GM19328 (cell line): ENCODE data around the gene RALGPS1.

Experiments used
- ATAC-seq: cut with Tn5 transposase; IDR thresholded peaks from one replicate; pipeline ENCODE4 v1.9.1; 2021; ENCODE audit warnings: mild to moderate bottlenecking, moderate library complexity; ENCODE audit not compliant: unreplicated experiment

The RALGPS1 gene

GRCh38 chr9:126904586-126904985 is 10.0 kb upstream of the RALGPS1 start:
- no peak for ATAC-seq

GRCh38 chr9:126906091-126906490 is 8.5 kb upstream of the RALGPS1 start:
- ATAC-seq: no peak

- no peak for ATAC-seq
Measured at GRCh38 chr9:126907058-126907457, 7.5 kb upstream of the RALGPS1 start.

- ATAC-seq: no peak
Measured at GRCh38 chr9:126915281-126915816, 767 bp downstream of the RALGPS1 start.

GRCh38 chr9:126915846-126916543 is 1.4 kb downstream of the RALGPS1 start:
- no peak for ATAC-seq

- ATAC-seq: no peak
Measured at GRCh38 chr9:126916909-126917308, 2.3 kb downstream of the RALGPS1 start.

GRCh38 chr9:126919193-126919592 is 4.6 kb downstream of the RALGPS1 start:
- no peak for ATAC-seq

- no peak for ATAC-seq
Measured at GRCh38 chr9:126925876-126926275, 11.3 kb downstream of the RALGPS1 start.

GRCh38 chr9:126926364-126926763 is 11.8 kb downstream of the RALGPS1 start:
- no peak for ATAC-seq

- ATAC-seq: no peak
Measured at GRCh38 chr9:126927419-126927818, 12.8 kb downstream of the RALGPS1 start.

- no peak for ATAC-seq
Measured at GRCh38 chr9:126932871-126933321, 18.3 kb downstream of the RALGPS1 start.

GRCh38 chr9:126933334-126933980 is 18.9 kb downstream of the RALGPS1 start:
- ATAC-seq: no peak

- ATAC-seq: no peak
Measured at GRCh38 chr9:126934441-126934840, 19.9 kb downstream of the RALGPS1 start.

GRCh38 chr9:126935630-126936029 is 21.0 kb downstream of the RALGPS1 start:
- ATAC-seq: no peak

- no peak for ATAC-seq
Measured at GRCh38 chr9:126937444-126937843, 22.9 kb downstream of the RALGPS1 start.

- ATAC-seq: no peak
Measured at GRCh38 chr9:126938327-126938726, 23.7 kb downstream of the RALGPS1 start.

GRCh38 chr9:126939821-126940221 is 25.2 kb downstream of the RALGPS1 start:
- no peak for ATAC-seq

- no peak for ATAC-seq
Measured at GRCh38 chr9:126942399-126942798, 27.8 kb downstream of the RALGPS1 start.

GRCh38 chr9:126945682-126946081 is 31.1 kb downstream of the RALGPS1 start:
- no peak for ATAC-seq

GRCh38 chr9:126947529-126947928 is 32.9 kb downstream of the RALGPS1 start:
- no peak for ATAC-seq

- no peak for ATAC-seq
Measured at GRCh38 chr9:126952205-126952977, 37.8 kb downstream of the RALGPS1 start.
